Hepatocyte (in vitro differentiated cells): Measurements from ENCODE around the gene NECAB3. TPM values are rescaled to one million over a fixed set of nuclear protein-coding genes. Genes with fewer than 3 reads are reported as not detected.

Experiments
- DNase-seq: peaks from one replicate; pipeline ENCODE4 v3.0.0-alpha.2; 2016; ENCODE audit warnings: low spot score
- H2AFZ ChIP-seq: fragments of 200-600 bp; sonication (generic); 2 replicates; pipeline ENCODE4 v1.6.0; 2016; ENCODE audit warnings: antibody characterized with exemption, mild to moderate bottlenecking
- H3K27ac ChIP-seq: fragments of 200-600 bp; sonication (generic); 2 replicates; pipeline ENCODE4 v1.5.1; 2016; ENCODE audit warnings: mild to moderate bottlenecking
- H3K27me3 ChIP-seq: fragments of 200-600 bp; sonication (generic); 2 replicates; pipeline ENCODE4 v1.6.1; 2016
- H3K36me3 ChIP-seq: fragments of 200-600 bp; sonication (generic); replicated peaks from 2 replicates; pipeline ENCODE4 v1.5.1; 2016; ENCODE audit warnings: low read depth; ENCODE audit not compliant: insufficient read depth
- H3K4me1 ChIP-seq: fragments of 200-600 bp; sonication (generic); 2 replicates; pipeline ENCODE4 v1.5.1; 2016; ENCODE audit warnings: mild to moderate bottlenecking, moderate library complexity; ENCODE audit not compliant: insufficient read depth
- H3K4me2 ChIP-seq: fragments of 200-600 bp; sonication (generic); 2 replicates; pipeline ENCODE4 v1.6.0; 2016
- H3K4me3 ChIP-seq: fragments of 200-600 bp; sonication (generic); 2 replicates; pipeline ENCODE4 v1.5.1; 2016; ENCODE audit warnings: mild to moderate bottlenecking
- H3K79me2 ChIP-seq: fragments of 200-600 bp; sonication (generic); 2 replicates; pipeline ENCODE4 v1.6.0; 2017; ENCODE audit warnings: mild to moderate bottlenecking
- H3K9me2 ChIP-seq: fragments of 200-600 bp; sonication (generic); replicated peaks from 2 replicates; pipeline ENCODE4 v1.6.0; 2017; ENCODE audit warnings: mild to moderate bottlenecking; ENCODE audit not compliant: insufficient read depth
- H3K9me3 ChIP-seq: fragments of 200-600 bp; sonication (generic); 2 replicates; pipeline ENCODE4 v1.5.1; 2016; ENCODE audit warnings: low read depth, mild to moderate bottlenecking
- H4K20me1 ChIP-seq: fragments of 200-600 bp; sonication (generic); 2 replicates; pipeline ENCODE4 v1.6.0; 2016; ENCODE audit warnings: mild to moderate bottlenecking; ENCODE audit not compliant: insufficient read depth, poor library complexity, severe bottlenecking
- EZH2 ChIP-seq: fragments of 200-600 bp; sonication (generic); IDR thresholded peaks from 2 replicates; pipeline ENCODE4 v1.6.1; 2016; ENCODE audit warnings: antibody characterized with exemption, mild to moderate bottlenecking, borderline replicate concordance
- EZH2phosphoT487 ChIP-seq: fragments of 200-600 bp; sonication (generic); IDR thresholded peaks from one replicate; pipeline ENCODE4 v1.6.1; 2018; ENCODE audit warnings: antibody characterized with exemption, mild to moderate bottlenecking, low read depth, moderate library complexity; ENCODE audit not compliant: unreplicated experiment, severe bottlenecking
- WGBS: methylation state at CpG from one replicate; pipeline ENCODE4 v1.1.6; 2016; ENCODE audit warnings: low lambda C conversion rate; ENCODE audit errors: missing lambda C conversion rate; 5-methylcytosine and 5-hydroxymethylcytosine counted together
- polyA plus RNA-seq: library from polyadenylated mRNA; unstranded; fragments of >200 nt; fragmentation: Nextera tagmentation; extraction: Ambion mirVana; gene quantifications from 2 replicates; pipeline ENCODE4 v1.2.1, GENCODE V29; 2016
- total RNA-seq: library from RNA; depleted of rRNA; stranded (reverse); fragments of >200 nt; gene quantifications from 2 replicates; pipeline ENCODE4 v1.2.3, GENCODE V29; 2014
- TF ChIP-seq, protein P1 (sequence below): fragments of 200-600 bp; sonication (generic); IDR thresholded peaks from 2 replicates; pipeline ENCODE4 v1.5.1; 2016; ENCODE audit warnings: antibody characterized with exemption, mild to moderate bottlenecking; ENCODE audit not compliant: poor library complexity

NECAB3 gene
- total and polyA plus RNA-seq, 2 experiments from 2014 or later = 50.6 to 55.4 TPM

DNA sequence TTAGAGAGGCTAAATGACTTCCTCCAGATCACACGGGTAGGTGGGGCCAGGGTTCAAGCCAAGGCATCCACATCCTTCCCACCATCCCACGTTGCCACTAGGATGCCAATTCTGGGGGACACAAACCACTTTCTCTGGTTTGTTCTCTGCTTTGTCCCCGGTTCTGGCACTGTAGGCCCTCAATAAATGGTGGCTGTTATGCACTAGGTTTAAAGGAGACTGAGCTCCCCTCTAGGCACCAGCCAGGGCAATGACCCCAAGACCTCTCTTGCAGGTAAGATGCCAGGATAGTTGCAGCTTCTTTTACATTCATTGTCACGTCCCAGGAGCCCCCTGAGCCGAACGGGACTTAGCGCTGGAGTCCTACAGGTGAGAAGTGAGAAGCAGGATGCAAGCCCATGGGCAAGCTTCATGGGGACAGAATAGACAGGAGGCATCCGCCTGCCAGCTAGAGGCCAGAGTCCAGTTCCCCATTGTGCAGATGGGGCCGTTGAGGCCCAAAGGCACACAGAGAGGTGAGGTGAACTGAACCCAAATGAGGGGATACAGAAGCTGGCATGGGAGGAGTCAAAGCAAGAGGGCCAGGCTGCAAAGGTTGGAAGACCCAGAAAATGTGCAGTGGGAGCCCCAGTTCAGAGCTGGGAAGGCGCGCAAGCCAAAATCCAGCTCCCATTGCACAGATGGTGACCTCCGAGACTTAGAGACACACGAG, 45.2 kb upstream of the NECAB3 start:
- DNase-seq = no peak
- H3K36me3 ChIP-seq = no peaks in the 10 kb centered on the region
- H2AFZ ChIP-seq = peak overlapping the region; percentile 70
- no peaks in the 10 kb centered on the region for H3K27me3 ChIP-seq
- no peak overlapping the region for H3K27ac ChIP-seq
- peak overlapping the region; percentile 76 for H3K4me2 ChIP-seq
- H3K79me2 ChIP-seq = no peaks in the 10 kb centered on the region
- WGBS = 76% methylated on average over 13 of the region's 13 CpGs
- peak overlapping the region; percentile 24 for H3K4me3 ChIP-seq
- no peak for TF ChIP-seq EZH2phosphoT487
- no peak for TF ChIP-seq EZH2
- TF ChIP-seq, protein P1, sequence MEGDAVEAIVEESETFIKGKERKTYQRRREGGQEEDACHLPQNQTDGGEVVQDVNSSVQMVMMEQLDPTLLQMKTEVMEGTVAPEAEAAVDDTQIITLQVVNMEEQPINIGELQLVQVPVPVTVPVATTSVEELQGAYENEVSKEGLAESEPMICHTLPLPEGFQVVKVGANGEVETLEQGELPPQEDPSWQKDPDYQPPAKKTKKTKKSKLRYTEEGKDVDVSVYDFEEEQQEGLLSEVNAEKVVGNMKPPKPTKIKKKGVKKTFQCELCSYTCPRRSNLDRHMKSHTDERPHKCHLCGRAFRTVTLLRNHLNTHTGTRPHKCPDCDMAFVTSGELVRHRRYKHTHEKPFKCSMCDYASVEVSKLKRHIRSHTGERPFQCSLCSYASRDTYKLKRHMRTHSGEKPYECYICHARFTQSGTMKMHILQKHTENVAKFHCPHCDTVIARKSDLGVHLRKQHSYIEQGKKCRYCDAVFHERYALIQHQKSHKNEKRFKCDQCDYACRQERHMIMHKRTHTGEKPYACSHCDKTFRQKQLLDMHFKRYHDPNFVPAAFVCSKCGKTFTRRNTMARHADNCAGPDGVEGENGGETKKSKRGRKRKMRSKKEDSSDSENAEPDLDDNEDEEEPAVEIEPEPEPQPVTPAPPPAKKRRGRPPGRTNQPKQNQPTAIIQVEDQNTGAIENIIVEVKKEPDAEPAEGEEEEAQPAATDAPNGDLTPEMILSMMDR = no peak
- H4K20me1 ChIP-seq = no peaks in the 10 kb centered on the region
- H3K9me2 ChIP-seq = no peaks in the 10 kb centered on the region
- H3K4me1 ChIP-seq = peaks cover 4% of the 10 kb centered on the region
- no peaks in the 10 kb centered on the region for H3K9me3 ChIP-seq

DNA sequence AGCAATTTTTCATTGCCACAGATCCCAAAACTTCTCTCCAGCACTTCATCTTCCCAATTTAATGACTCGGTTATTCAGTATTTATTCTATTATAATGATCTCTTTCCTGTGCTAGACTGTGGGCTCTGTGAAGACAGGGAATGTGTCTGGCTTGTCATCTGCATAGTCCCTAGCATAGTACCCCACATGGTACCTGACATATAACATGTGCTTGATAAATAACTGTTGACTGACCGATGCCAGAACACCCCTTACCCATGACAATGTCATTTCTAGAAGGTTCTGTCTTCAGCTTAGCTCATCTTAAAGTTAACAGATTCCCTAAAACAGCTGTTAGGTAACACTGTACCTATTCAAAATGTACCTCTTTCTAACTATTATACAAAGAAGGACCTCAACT, 42.3 kb upstream of the NECAB3 start:
- H4K20me1 ChIP-seq = no peaks in the 10 kb centered on the region

DNA sequence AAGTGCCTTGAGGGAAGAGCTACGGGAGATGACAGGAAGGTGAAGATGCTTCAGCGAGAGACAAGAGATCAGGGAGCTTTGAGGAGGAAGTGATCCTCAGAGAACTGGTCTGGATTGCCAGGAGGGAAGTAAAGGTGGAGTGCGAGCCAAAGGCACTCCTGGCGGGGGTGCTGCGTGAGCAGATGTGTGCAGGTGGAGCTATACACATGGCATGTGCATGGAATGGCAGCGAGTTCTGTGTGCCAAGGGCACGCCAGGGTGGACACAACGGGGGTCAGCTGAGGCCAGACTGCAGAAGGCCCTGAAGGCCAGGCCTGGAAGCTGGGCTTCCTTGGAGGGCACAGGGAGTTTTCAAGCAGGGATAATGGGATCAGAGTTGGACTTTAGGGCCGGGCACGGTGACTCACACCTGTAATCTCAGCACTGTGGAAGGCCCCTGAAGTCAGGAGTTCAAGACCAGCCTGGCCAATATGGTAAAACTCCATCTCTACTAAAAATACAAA, 39.7 kb upstream of the NECAB3 start:
- H3K79me2 ChIP-seq = no peaks in the 10 kb centered on the region
- no peaks in the 10 kb centered on the region for H3K4me1 ChIP-seq
- no peak overlapping the region for H3K27ac ChIP-seq
- no peak overlapping the region for H2AFZ ChIP-seq
- no peak overlapping the region for H3K4me3 ChIP-seq
- no peak for TF ChIP-seq EZH2
- TF ChIP-seq EZH2phosphoT487 = no peak
- TF ChIP-seq, protein P1 = no peak
- H3K9me3 ChIP-seq = no peaks in the 10 kb centered on the region
- no peaks in the 10 kb centered on the region for H4K20me1 ChIP-seq
- 92% methylated on average over 10 of the region's 10 CpGs for WGBS
- DNase-seq = no peak
- no peaks in the 10 kb centered on the region for H3K27me3 ChIP-seq
- H3K9me2 ChIP-seq = no peaks in the 10 kb centered on the region
- H3K4me2 ChIP-seq = no peak overlapping the region
- H3K36me3 ChIP-seq = no peaks in the 10 kb centered on the region

More for the DNA sequence above, 42.3 kb upstream of the NECAB3 start:
- TF ChIP-seq, protein P1 = no peak
- TF ChIP-seq EZH2 (no peak), EZH2phosphoT487 (no peak)
- no peaks in the 10 kb centered on the region for H3K27me3 ChIP-seq
- H3K4me2 ChIP-seq = no peak overlapping the region
- 95% methylated on average over 2 of the region's 2 CpGs for WGBS
- no peaks in the 10 kb centered on the region for H3K36me3 ChIP-seq
- H2AFZ ChIP-seq = no peak overlapping the region
- no peak overlapping the region for H3K4me3 ChIP-seq
- H3K27ac ChIP-seq = no peak overlapping the region
- no peaks in the 10 kb centered on the region for H3K9me3 ChIP-seq
- H3K4me1 ChIP-seq = no peaks in the 10 kb centered on the region
- no peaks in the 10 kb centered on the region for H3K9me2 ChIP-seq
- no peaks in the 10 kb centered on the region for H3K79me2 ChIP-seq
- no peak for DNase-seq
